ENCODE data around the gene NFATC3.
"Not testable (repeated sequence)": the region's sequence is repeated elsewhere in the genome, so short reads cannot be mapped to it uniquely, and the experiment has no call there.

Gene NFATC3

DNA sequence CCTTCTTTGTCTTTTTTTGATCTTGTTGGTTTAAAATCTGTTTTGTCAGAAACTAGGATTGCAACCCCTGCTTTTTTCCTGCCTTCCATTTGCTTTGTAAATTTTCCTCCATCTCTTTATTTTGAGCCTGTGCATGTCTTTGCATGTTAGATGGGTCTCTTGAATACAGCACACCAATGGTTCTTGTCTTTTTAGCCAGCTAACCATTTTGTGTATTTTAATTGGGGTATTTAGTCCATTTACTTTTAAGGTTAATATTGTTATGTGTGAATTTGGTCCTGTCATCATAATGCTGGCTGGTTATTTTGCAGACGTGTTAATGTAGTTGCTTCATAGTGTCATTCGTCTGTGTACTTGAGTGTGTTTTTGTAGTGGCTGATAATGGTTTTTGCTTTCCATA is 26.2 kb downstream of the NFATC3 start:
- DNase-seq: no peak
- TF ChIP-seq POLR2A (IDR thresholded peaks at IDR 0.05; ENCODE audit: low read length): no peak
- no peak for TF ChIP-seq GATA1 (IDR thresholded peaks at IDR 0.05; ENCODE audit: low read depth, low read length)

GRCh38 chr16:68113059-68113761 is 28.0 kb downstream of the NFATC3 start:
- no peak for TF ChIP-seq POLR2A (IDR thresholded peaks at IDR 0.05; ENCODE audit: low read length)
- no peak for TF ChIP-seq GATA1 (IDR thresholded peaks at IDR 0.05; ENCODE audit: low read depth, low read length)

DNA sequence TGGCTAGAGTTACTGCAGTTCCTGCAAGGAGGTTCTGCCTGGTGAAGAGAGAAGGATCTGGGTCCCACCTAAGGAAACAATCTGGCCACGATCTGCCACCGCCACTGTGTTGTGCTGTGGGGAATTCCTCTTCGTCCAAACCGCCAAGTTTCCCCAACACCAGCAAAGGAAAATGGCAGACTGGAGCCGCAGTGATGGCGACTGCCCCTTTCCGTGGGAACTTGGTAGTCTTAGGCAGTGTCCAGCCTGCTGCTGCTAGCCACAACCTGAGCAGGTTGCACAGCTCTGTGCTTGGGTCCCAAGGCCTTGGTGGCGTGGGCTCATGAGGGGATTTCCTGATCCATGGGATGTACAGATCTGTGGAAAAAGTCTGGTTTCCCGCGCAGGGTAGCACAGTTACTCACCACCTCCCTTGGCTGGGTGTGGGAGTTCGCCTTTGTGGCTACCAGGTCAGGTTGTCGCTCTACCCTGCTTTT is 28.6 kb downstream of the NFATC3 start:
- TF ChIP-seq GATA1 (IDR thresholded peaks at IDR 0.05; ENCODE audit: low read depth, low read length): no peak
- TF ChIP-seq POLR2A (IDR thresholded peaks at IDR 0.05; ENCODE audit: low read length): no peak
- DNase-seq: no peak

More at GRCh38 chr16:68113059-68113761, 28.0 kb downstream of the NFATC3 start:
- DNase-seq: no peak

GRCh38 chr16:68114939-68115338 is 29.8 kb downstream of the NFATC3 start:
- not testable (repeated sequence) for DNase-seq

DNA sequence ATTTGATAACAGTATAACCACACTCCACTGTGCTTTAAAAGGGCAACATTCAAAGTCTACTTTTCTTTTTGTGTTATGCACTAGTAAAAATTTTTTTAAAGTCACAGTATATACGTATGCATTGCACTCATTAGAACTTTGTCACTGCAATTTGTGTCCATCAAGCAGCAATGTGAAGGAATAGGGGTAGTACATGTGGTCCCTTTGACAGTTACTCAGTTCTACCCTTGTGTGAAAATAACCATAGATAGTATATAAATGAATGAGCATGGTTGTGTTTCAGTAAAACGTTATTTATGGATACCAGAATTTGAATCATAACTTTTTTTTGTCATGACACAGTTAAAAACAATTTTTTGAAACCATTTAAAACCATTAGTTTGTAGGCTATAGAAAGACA is 30.7 kb downstream of the NFATC3 start:
- TF ChIP-seq GATA1 (IDR thresholded peaks at IDR 0.05; ENCODE audit: low read depth, low read length) (no peak), POLR2A (IDR thresholded peaks at IDR 0.05; ENCODE audit: low read length) (no peak)
- no peak for DNase-seq

DNA sequence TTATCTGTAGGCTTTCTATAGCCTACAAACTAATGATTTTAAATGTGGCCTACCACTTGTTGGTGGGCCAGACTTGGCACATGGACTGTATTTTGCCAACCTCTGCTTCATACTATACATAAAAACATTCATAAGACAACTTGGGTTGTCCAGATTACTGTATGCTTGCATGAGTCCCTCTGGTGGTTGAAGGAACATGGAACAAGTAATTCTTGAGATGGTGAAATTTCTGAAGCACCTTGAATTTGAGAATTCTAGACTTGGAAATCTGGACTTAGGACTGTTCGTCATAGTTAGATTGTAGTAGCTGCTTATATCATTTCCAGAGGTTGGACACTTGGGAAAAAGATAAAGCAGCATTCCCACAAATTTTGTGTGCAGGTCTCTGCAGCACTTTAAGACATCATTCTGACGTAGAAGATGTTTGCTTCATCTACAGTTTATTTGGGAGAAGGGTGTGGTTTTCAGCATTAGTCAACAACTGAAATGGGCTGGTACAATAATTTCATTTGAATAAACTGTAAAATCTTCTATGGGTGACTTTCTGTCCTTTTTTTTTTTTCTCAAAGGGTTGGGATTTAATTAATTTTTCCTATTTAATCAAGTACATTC is 31.2 kb downstream of the NFATC3 start:
- peak; percentile 54 to 59 for DNase-seq

DNA sequence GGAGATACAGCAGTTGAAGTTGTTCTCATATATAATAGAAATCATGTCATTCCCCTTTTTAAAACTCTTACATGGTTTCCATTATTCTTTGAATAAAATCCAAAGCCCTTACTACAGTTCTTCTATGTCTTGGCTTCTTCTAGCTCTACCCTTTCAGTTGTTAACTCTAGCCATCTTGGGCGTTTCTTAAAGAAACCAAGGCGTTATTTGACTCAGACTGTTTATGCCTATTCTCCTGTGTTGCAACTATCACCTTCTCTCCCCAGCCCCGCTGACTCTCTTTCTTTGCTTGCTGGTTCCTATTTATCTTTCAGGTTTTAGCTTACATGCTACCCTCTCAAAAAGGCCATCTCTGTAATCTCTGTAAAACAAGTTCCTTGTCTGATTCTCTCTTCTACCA is 32.7 kb downstream of the NFATC3 start:
- no peak for DNase-seq

More for the DNA sequence above, 31.2 kb downstream of the NFATC3 start:
- no peak for TF ChIP-seq GATA1 (IDR thresholded peaks at IDR 0.05; ENCODE audit: low read depth, low read length)

GRCh38 chr16:68118954-68119353 is 33.8 kb downstream of the NFATC3 start:
- not testable (repeated sequence) for DNase-seq

More for the DNA sequence above, 32.7 kb downstream of the NFATC3 start:
- TF ChIP-seq POLR2A (IDR thresholded peaks at IDR 0.05; ENCODE audit: low read length) (no peak), GATA1 (IDR thresholded peaks at IDR 0.05; ENCODE audit: low read depth, low read length) (no peak)

- DNase-seq: not testable (repeated sequence)
These were observed 35.3 kb downstream of the NFATC3 start for GRCh38 chr16:68120496-68120895.

- no peak for TF ChIP-seq GATA1 (IDR thresholded peaks at IDR 0.05; ENCODE audit: low read depth, low read length)
- no peak for TF ChIP-seq POLR2A (IDR thresholded peaks at IDR 0.05; ENCODE audit: low read length)
- DNase-seq: no peak
These were observed 41.2 kb downstream of the NFATC3 start for GRCh38 chr16:68126395-68126794.

DNA sequence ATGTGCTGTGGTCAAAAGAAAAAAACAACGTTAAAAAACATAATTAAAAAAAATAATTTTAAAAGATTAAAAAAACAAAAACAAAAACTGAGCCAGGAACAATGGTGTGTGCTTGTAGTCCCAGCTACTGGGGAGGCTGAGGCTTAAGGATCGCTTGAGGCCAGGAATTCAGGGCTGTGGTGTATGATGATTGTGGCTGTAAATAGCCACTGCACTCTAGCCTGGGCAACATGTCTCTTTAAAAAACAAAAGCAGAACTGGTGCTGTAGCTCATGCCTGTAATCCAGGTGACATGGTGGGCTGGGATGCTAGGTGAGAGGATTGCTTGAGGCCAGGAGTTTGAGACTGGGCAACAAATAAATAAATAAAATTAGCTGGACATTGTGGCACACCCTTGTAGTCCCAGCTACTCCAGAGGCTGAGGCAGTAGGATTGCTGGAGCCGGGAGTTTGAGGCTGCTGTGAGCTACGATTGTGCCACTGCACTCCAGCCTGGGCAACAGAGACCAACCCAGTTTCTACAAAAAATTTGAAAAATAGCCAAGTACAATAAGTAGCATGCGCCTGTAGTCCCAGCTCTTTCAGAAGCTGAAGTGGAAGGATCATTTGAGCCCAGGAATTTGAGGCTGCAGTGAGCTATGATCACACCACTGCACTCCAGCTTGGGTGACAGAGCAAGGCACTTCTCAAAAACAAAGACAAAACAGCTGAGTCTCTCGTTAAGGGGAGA is 43.6 kb downstream of the NFATC3 start:
- DNase-seq: no peak
- TF ChIP-seq GATA1 (IDR thresholded peaks at IDR 0.05; ENCODE audit: low read depth, low read length) (no peak), POLR2A (IDR thresholded peaks at IDR 0.05; ENCODE audit: low read length) (no peak)

DNA sequence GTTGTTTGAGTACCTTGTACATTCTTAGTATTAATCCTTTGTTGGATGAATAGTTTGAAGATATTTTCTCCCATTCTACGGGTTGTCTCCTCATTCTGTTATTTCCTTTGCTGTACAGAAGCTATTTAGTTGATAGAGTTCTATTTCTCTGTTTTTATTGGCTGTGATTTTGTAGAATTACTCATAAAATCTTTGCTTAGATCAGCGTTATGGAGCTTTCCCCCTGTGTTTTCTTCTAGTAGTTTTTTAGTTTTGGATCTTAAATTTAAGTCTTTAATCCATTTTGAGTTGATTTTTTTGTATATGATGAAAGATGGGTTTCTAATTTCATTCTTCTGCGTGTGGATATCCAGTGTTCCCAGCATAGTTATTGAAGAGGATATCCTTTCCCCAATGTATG is 45.4 kb downstream of the NFATC3 start:
- TF ChIP-seq POLR2A (IDR thresholded peaks at IDR 0.05; ENCODE audit: low read length) (no peak), GATA1 (IDR thresholded peaks at IDR 0.05; ENCODE audit: low read depth, low read length) (no peak)
- DNase-seq: no peak

DNA sequence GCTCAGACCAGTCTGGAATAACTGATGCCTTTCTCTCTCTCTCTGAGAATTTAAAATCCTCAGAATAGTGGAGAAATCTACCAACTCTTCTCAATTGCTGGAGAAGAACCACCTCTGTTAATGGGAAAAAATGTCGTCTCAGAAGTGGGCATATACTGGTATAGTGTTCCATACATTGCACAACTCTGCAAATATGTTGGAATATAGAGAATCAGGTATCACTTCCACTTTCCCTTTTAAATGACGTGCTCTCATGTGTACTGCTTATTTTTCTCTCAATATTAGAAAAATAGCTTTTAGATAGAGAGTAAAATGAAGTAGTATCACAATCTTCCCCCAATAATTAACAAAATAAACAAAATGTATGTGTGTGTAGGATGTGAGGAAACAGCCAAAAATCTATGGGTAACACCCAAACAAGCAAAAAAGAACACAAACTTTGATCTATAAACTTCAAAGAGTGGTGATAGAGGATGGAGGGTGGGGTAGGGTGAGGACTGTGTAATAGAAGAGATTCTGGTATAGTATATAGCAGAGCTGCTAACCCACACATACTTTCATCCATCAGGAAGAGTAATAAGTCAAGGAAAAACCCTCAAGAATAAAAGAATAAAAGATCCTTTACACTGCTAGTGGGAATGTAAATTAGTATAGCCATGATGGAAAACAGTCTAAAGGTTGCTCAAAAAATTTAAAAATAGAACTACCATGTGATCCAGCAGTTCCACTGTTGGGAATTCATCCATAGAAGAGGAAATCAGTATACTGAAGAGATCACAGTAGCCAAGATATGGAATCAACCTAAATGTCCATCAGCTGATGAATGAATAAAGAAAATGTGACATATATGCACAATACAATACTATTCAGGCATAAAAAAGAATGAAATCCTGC is 46.9 kb downstream of the NFATC3 start:
- no peak for DNase-seq
- TF ChIP-seq POLR2A (IDR thresholded peaks at IDR 0.05; ENCODE audit: low read length) (no peak), GATA1 (IDR thresholded peaks at IDR 0.05; ENCODE audit: low read depth, low read length) (no peak)

- DNase-seq: not testable (repeated sequence)
These were observed 47.8 kb downstream of the NFATC3 start for GRCh38 chr16:68133000-68133399.

All from erythroblast (primary cell).